Hepatocyte (in vitro differentiated cells): ENCODE data around the gene TOP1. TPM values are rescaled to one million over a fixed set of nuclear protein-coding genes. Genes with fewer than 3 reads are reported as not detected.

ENCODE experiments used
- DNase-seq: peaks from one replicate; pipeline ENCODE4 v3.0.0-alpha.2; 2016; ENCODE audit warnings: low spot score
- H2AFZ ChIP-seq: fragments of 200-600 bp; sonication (generic); 2 replicates; pipeline ENCODE4 v1.6.0; 2016; ENCODE audit warnings: antibody characterized with exemption, mild to moderate bottlenecking
- H3K27ac ChIP-seq: fragments of 200-600 bp; sonication (generic); 2 replicates; pipeline ENCODE4 v1.5.1; 2016; ENCODE audit warnings: mild to moderate bottlenecking
- H3K27me3 ChIP-seq: fragments of 200-600 bp; sonication (generic); 2 replicates; pipeline ENCODE4 v1.6.1; 2016
- H3K36me3 ChIP-seq: fragments of 200-600 bp; sonication (generic); replicated peaks from 2 replicates; pipeline ENCODE4 v1.5.1; 2016; ENCODE audit warnings: low read depth; ENCODE audit not compliant: insufficient read depth
- H3K4me1 ChIP-seq: fragments of 200-600 bp; sonication (generic); 2 replicates; pipeline ENCODE4 v1.5.1; 2016; ENCODE audit warnings: mild to moderate bottlenecking, moderate library complexity; ENCODE audit not compliant: insufficient read depth
- H3K4me2 ChIP-seq: fragments of 200-600 bp; sonication (generic); 2 replicates; pipeline ENCODE4 v1.6.0; 2016
- H3K4me3 ChIP-seq: fragments of 200-600 bp; sonication (generic); 2 replicates; pipeline ENCODE4 v1.5.1; 2016; ENCODE audit warnings: mild to moderate bottlenecking
- H3K79me2 ChIP-seq: fragments of 200-600 bp; sonication (generic); 2 replicates; pipeline ENCODE4 v1.6.0; 2017; ENCODE audit warnings: mild to moderate bottlenecking
- H3K9me2 ChIP-seq: fragments of 200-600 bp; sonication (generic); replicated peaks from 2 replicates; pipeline ENCODE4 v1.6.0; 2017; ENCODE audit warnings: mild to moderate bottlenecking; ENCODE audit not compliant: insufficient read depth
- H3K9me3 ChIP-seq: fragments of 200-600 bp; sonication (generic); 2 replicates; pipeline ENCODE4 v1.5.1; 2016; ENCODE audit warnings: low read depth, mild to moderate bottlenecking
- H4K20me1 ChIP-seq: fragments of 200-600 bp; sonication (generic); 2 replicates; pipeline ENCODE4 v1.6.0; 2016; ENCODE audit warnings: mild to moderate bottlenecking; ENCODE audit not compliant: insufficient read depth, poor library complexity, severe bottlenecking
- CTCF ChIP-seq: fragments of 200-600 bp; sonication (generic); IDR thresholded peaks from 2 replicates; pipeline ENCODE4 v1.5.1; 2016; ENCODE audit warnings: antibody characterized with exemption, mild to moderate bottlenecking; ENCODE audit not compliant: poor library complexity
- EZH2 ChIP-seq: fragments of 200-600 bp; sonication (generic); IDR thresholded peaks from 2 replicates; pipeline ENCODE4 v1.6.1; 2016; ENCODE audit warnings: antibody characterized with exemption, mild to moderate bottlenecking, borderline replicate concordance
- EZH2phosphoT487 ChIP-seq: fragments of 200-600 bp; sonication (generic); IDR thresholded peaks from one replicate; pipeline ENCODE4 v1.6.1; 2018; ENCODE audit warnings: antibody characterized with exemption, mild to moderate bottlenecking, low read depth, moderate library complexity; ENCODE audit not compliant: unreplicated experiment, severe bottlenecking
- WGBS: methylation state at CpG from one replicate; pipeline ENCODE4 v1.1.6; 2016; ENCODE audit warnings: low lambda C conversion rate; ENCODE audit errors: missing lambda C conversion rate; 5-methylcytosine and 5-hydroxymethylcytosine counted together
- polyA plus RNA-seq: library from polyadenylated mRNA; unstranded; fragments of >200 nt; fragmentation: Nextera tagmentation; extraction: Ambion mirVana; gene quantifications from 2 replicates; pipeline ENCODE4 v1.2.1, GENCODE V29; 2016
- total RNA-seq: library from RNA; depleted of rRNA; stranded (reverse); fragments of >200 nt; gene quantifications from 2 replicates; pipeline ENCODE4 v1.2.3, GENCODE V29; 2014

Gene TOP1
- total and polyA plus RNA-seq, 2 experiments from 2014 or later = 28.3 to 38.2 TPM

GRCh38 chr20:41143354-41143753 lies 114.7 kb downstream of the TOP1 start:
- H3K27me3 ChIP-seq = no peaks in the 10 kb centered on the region
- TF ChIP-seq EZH2 (no peak), CTCF (no peak), EZH2phosphoT487 (no peak)
- H3K9me3 ChIP-seq = no peaks in the 10 kb centered on the region
- H3K4me3 ChIP-seq = no peak overlapping the region
- no peak overlapping the region for H3K4me2 ChIP-seq
- no peak overlapping the region for H2AFZ ChIP-seq
- H3K27ac ChIP-seq = no peak overlapping the region
- peaks cover 36% of the 10 kb centered on the region for H3K4me1 ChIP-seq
- no peaks in the 10 kb centered on the region for H3K36me3 ChIP-seq
- H3K9me2 ChIP-seq = no peaks in the 10 kb centered on the region
- H4K20me1 ChIP-seq = peaks cover 94% of the 10 kb centered on the region
- H3K79me2 ChIP-seq = peaks cover 100% of the 10 kb centered on the region
- DNase-seq = no peak
- WGBS = 78% methylated on average over 2 of the region's 2 CpGs

GRCh38 chr20:41145317-41145716 lies 116.7 kb downstream of the TOP1 start:
- no peak overlapping the region for H3K27ac ChIP-seq
- H4K20me1 ChIP-seq = peaks cover 96% of the 10 kb centered on the region
- TF ChIP-seq EZH2 (no peak), EZH2phosphoT487 (no peak), CTCF (no peak)

GRCh38 chr20:41145821-41146620 lies 117.4 kb downstream of the TOP1 start:
- Histone ChIP-seq H3K4me2 (no peak overlapping the region), H2AFZ (no peak overlapping the region), H3K27me3 (no peaks in the 10 kb centered on the region), H3K36me3 (no peaks in the 10 kb centered on the region), H3K79me2 (peaks cover 98% of the 10 kb centered on the region), H3K27ac (no peak overlapping the region), H3K9me2 (no peaks in the 10 kb centered on the region), H3K4me1 (peaks cover 21% of the 10 kb centered on the region), H3K4me3 (no peak overlapping the region), H3K9me3 (no peaks in the 10 kb centered on the region), H4K20me1 (peaks cover 96% of the 10 kb centered on the region)
- 94% methylated on average over 12 of the region's 12 CpGs for WGBS
- TF ChIP-seq CTCF (no peak), EZH2phosphoT487 (no peak), EZH2 (no peak)
- no peak for DNase-seq

More at GRCh38 chr20:41145317-41145716, 116.7 kb downstream of the TOP1 start:
- Histone ChIP-seq H3K36me3 (no peaks in the 10 kb centered on the region), H3K4me1 (peaks cover 24% of the 10 kb centered on the region), H3K27me3 (no peaks in the 10 kb centered on the region), H3K4me3 (no peak overlapping the region), H3K79me2 (peaks cover 98% of the 10 kb centered on the region), H3K9me3 (no peaks in the 10 kb centered on the region), H3K4me2 (no peak overlapping the region), H2AFZ (no peak overlapping the region), H3K9me2 (no peaks in the 10 kb centered on the region)
- 98% methylated on average over 2 of the region's 2 CpGs for WGBS
- no peak for DNase-seq
